ENCODE measurements around the gene C2orf81.

The C2orf81 gene

GRCh38 chr2:74364533-74365505 is 56.6 kb downstream of the C2orf81 start:
- in situ Hi-C loops (cut with HindIII; ENCODE audit: low sequenced_read_pairs), result no loop called here
